ENCODE results near the gene GLRA3. TPM values are rescaled to one million over a fixed set of nuclear protein-coding genes. Genes with fewer than 3 reads are reported as not detected.
A peak's percentile ranks its signal among the peaks of the same experiment; 100 is the strongest.
"Not testable (repeated sequence)": the region's sequence is repeated elsewhere in the genome, so short reads cannot be mapped to it uniquely, and the experiment has no call there.

Gene GLRA3
- total and polyA plus RNA-seq, 11 donors = 0.02 TPM; not detected in 10

GRCh38 chr4:174697202-174697601 is 131.8 kb downstream of the GLRA3 start:
- 64 to 71% (median 69%) methylated on average over 1 of the region's 1 CpG for WGBS, 4 donors
- intact Hi-C loops (cut with DNase I) = no loop called here
- TF ChIP-seq POLR2A (IDR thresholded peaks at IDR 0.05) = no peak
- TF ChIP-seq, protein P1, sequence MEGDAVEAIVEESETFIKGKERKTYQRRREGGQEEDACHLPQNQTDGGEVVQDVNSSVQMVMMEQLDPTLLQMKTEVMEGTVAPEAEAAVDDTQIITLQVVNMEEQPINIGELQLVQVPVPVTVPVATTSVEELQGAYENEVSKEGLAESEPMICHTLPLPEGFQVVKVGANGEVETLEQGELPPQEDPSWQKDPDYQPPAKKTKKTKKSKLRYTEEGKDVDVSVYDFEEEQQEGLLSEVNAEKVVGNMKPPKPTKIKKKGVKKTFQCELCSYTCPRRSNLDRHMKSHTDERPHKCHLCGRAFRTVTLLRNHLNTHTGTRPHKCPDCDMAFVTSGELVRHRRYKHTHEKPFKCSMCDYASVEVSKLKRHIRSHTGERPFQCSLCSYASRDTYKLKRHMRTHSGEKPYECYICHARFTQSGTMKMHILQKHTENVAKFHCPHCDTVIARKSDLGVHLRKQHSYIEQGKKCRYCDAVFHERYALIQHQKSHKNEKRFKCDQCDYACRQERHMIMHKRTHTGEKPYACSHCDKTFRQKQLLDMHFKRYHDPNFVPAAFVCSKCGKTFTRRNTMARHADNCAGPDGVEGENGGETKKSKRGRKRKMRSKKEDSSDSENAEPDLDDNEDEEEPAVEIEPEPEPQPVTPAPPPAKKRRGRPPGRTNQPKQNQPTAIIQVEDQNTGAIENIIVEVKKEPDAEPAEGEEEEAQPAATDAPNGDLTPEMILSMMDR (IDR thresholded peaks at IDR 0.05) = no peak
- H3K9me3 ChIP-seq = peaks cover 0 to 5% (median 0%) of the 10 kb centered on the region in 12 donors
- DNase-seq (no peak), ATAC-seq (peak in 3 of 4 donors; percentile 26 to 78 (median 49))
- peaks cover 0 to 2% (median 0%) of the 10 kb centered on the region in 12 donors for H3K4me1 ChIP-seq
- H3K4me3 ChIP-seq = no peak overlapping the region
- no peaks in the 10 kb centered on the region for H3K27me3 ChIP-seq
- peak overlapping the region in 6 of 12 donors; percentile 9 to 47 (median 36) for H3K27ac ChIP-seq
- H3K36me3 ChIP-seq = no peaks in the 10 kb centered on the region

DNA sequence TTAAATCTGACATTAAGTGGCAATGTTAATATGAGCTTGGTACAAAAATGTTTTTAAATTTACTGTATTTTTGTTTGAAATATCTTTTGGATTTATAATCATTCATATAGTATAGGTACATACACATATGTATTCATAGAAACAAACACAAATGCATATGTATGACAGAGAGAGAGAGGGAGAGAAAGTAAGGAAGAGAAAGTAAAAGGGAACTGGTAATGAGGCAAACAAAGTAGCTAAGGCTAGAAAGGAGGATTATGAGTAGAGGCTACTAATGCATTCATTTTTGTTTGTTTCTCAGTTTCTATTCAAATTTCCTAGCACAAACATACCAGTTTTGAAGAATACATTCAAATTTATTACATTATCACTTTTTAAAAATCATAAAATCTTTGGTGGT is 132.4 kb downstream of the GLRA3 start:
- Histone ChIP-seq H3K27ac (peak overlapping the region in 6 of 12 donors; percentile 5 to 47 (median 27)), H3K27me3 (no peaks in the 10 kb centered on the region), H3K4me1 (peaks cover 0 to 2% (median 0%) of the 10 kb centered on the region in 12 donors), H3K4me3 (no peak overlapping the region), H3K9me3 (peaks cover 0 to 5% (median 0%) of the 10 kb centered on the region in 12 donors), H3K36me3 (no peaks in the 10 kb centered on the region)
- intact Hi-C loops (cut with DNase I) = no loop called here
- ATAC-seq = no peak
- no peak for TF ChIP-seq POLR2A (IDR thresholded peaks at IDR 0.05)
- TF ChIP-seq, protein P1 (IDR thresholded peaks at IDR 0.05) = no peak
- DNase-seq = no peak

DNA sequence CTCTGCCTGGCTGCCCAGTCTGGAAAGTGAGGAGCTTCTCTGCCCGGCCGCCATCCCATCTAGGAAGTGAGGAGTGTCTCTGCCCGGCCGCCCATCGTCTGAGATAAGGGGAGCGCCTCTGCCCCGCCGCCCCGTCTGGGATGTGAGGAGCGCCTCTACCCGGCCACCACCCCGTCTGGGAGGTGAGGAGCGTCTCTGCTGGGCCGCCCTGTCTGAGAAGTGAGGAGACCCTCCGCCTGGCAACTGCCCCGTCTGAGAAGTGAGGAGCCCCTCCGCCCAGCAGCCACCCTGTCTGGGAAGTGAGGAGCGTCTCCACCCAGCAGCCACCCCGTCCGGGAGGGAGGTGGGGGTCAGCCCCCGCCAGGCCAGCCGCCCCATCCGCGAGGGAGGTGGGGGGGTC is 137.2 kb downstream of the GLRA3 start:
- ATAC-seq; H3K27me3 ChIP-seq; intact Hi-C loops (cut with DNase I); H3K4me3 ChIP-seq; H3K36me3 ChIP-seq; H3K27ac ChIP-seq; H3K4me1 ChIP-seq: not testable (repeated sequence)
- peak in 1 of 5 donors; percentile 53 for DNase-seq
- H3K9me3 ChIP-seq = peaks cover 0 to 29% (median 10%) of the 10 kb centered on the region in 12 donors
- 87 to 94% (median 87%) methylated on average over 3 to 24 of the region's 24 CpGs; no CpG with 5 or more reads in 1 of the 4 donors for WGBS, 4 donors

DNA sequence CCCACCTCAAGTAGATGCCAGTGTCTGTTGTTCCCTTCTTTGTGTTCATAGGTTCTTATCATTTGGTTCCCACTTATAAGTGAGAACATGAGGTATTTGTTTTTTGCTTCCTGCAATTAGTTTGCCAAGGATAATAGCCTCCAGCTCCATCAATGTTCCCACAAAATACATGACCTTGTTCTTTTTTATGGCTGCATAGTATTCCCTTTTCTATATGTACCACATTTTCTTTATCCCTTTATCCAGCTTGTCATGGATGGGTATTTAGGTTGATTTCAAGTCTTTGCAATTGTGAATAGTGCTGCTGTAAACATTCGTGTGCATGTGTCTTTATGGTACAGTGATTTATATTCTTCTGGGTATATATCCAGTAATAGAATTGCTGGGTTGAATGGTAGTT is 138.4 kb downstream of the GLRA3 start:
- H3K4me3 ChIP-seq = no peak overlapping the region
- no peak for TF ChIP-seq POLR2A (IDR thresholded peaks at IDR 0.05)
- TF ChIP-seq, protein P1 (IDR thresholded peaks at IDR 0.05) = no peak
- H3K9me3 ChIP-seq = peaks cover 0 to 29% (median 10%) of the 10 kb centered on the region in 12 donors
- H3K27ac ChIP-seq = no peak overlapping the region
- peaks cover 0 to 2% (median 0%) of the 10 kb centered on the region in 12 donors for H3K4me1 ChIP-seq
- intact Hi-C loops (cut with DNase I) = no loop called here
- DNase-seq (no peak), ATAC-seq (no peak)
- H3K36me3 ChIP-seq = no peaks in the 10 kb centered on the region
- 72 to 88% (median 76%) methylated on average over 1 of the region's 1 CpG for WGBS, 4 donors
- H3K27me3 ChIP-seq = no peaks in the 10 kb centered on the region

DNA sequence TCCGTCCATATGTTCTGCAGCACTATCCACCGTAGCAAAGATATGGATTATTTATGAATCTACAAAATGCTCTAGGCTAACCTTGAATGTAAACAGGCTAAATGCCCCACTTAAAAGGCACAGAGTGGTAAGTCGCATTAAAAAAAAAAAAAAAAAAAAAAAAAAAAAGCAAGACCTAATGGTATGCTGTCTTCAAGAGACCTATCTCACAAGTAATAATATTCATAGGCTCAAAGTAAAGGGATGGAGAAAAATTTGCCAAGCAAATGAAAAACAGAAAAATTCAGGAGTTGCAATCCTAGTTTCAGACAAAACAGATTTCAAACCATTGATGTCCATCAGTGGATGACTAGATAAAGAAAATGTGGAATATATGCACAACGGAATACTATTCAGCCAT is 139.4 kb downstream of the GLRA3 start:
- WGBS, 4 donors = 69 to 80% (median 74%) methylated on average over 4 of the region's 4 CpGs
- Histone ChIP-seq H3K36me3 (no peaks in the 10 kb centered on the region), H3K27ac (no peak overlapping the region), H3K9me3 (peaks cover 0 to 29% (median 10%) of the 10 kb centered on the region in 12 donors), H3K27me3 (no peaks in the 10 kb centered on the region), H3K4me1 (no peaks in the 10 kb centered on the region), H3K4me3 (no peak overlapping the region)
- DNase-seq (no peak), ATAC-seq (no peak)
- TF ChIP-seq, protein P1 (IDR thresholded peaks at IDR 0.05) = no peak
- TF ChIP-seq POLR2A (IDR thresholded peaks at IDR 0.05) = no peak
- intact Hi-C loops (cut with DNase I) = no loop called here
